Measurements from ENCODE around the gene DDX42. TPM values are rescaled to one million over a fixed set of nuclear protein-coding genes. Genes with fewer than 3 reads are reported as not detected.

DDX42 gene
- total and polyA plus RNA-seq, 2 experiments from 2014 or later: 57.8 to 101 TPM

GRCh38 chr17:63848834-63849689, 75.1 kb downstream of the DDX42 start (continued):
- TF ChIP-seq ZNF462 (CRISPR knock-in tag; IDR thresholded peaks at IDR 0.05): no peak
- TF ChIP-seq ZNF114 (CRISPR knock-in tag; IDR thresholded peaks at IDR 0.05): no peak
- no peak for TF ChIP-seq EZH2phosphoT487 (IDR thresholded peaks at IDR 0.05; ENCODE audit: unreplicated experiment)
- peak; percentile 94 for TF ChIP-seq CREB1 (CRISPR knock-in tag; IDR thresholded peaks at IDR 0.05; ENCODE audit: low read depth)

GRCh38 chr17:63850401-63850800, 76.4 kb downstream of the DDX42 start:
- no peaks in the 10 kb centered on the region for H3K36me3 ChIP-seq (ENCODE audit: insufficient read depth)
- no peak for TF ChIP-seq EZH2phosphoT487 (IDR thresholded peaks at IDR 0.05; ENCODE audit: unreplicated experiment)
- Mint-ChIP-seq H3K27me3 (ENCODE audit: insufficient read depth, low read depth, poor library complexity) (peaks cover 30% of the 10 kb centered on the region), H3K27ac (no peak overlapping the region), H3K9me3 (peaks cover 19% of the 10 kb centered on the region), H3K4me3 (no peak overlapping the region), H3K4me1 (no peaks in the 10 kb centered on the region; the same call in 2 of the 3 replicates), H3K36me3 (ENCODE audit: low read depth) (peaks cover 5% of the 10 kb centered on the region; the same call in 1 of the 3 replicates)
- ATAC-seq (no peak), DNase-seq (ENCODE audit: low spot score) (no peak)
- H3K27me3 ChIP-seq (ENCODE audit: insufficient read depth): peaks cover 38% of the 10 kb centered on the region
- no peaks in the 10 kb centered on the region for H4K20me1 ChIP-seq (replicated peaks; ENCODE audit: insufficient read depth)
- H2AFZ ChIP-seq: no peak overlapping the region
- H3K79me2 ChIP-seq (replicated peaks; ENCODE audit: insufficient read depth): no peaks in the 10 kb centered on the region
- H3F3A ChIP-seq (replicated peaks; ENCODE audit: low read depth): peaks cover 6% of the 10 kb centered on the region; the same call in 1 of the 2 replicates
- H3K4me2 ChIP-seq: no peak overlapping the region
- H3K4me1 ChIP-seq (ENCODE audit: insufficient read depth): no peaks in the 10 kb centered on the region
- H3K27ac ChIP-seq (ENCODE audit: low read depth): no peak overlapping the region
- H3K9me2 ChIP-seq (ENCODE audit: insufficient read depth): peaks cover 11% of the 10 kb centered on the region
- no peak overlapping the region for H3K4me3 ChIP-seq
